Stomach (tissue), 9 donors: ENCODE data around the gene PLD4. TPM values are rescaled to one million over a fixed set of nuclear protein-coding genes. Genes with fewer than 3 reads are reported as not detected.

Source experiments
- DNase-seq, 2 donors: peaks; one replicate each; pipeline versions ENCODE4 v3.0.0 to v3.0.0-alpha.2; 2013 to 2019
- H3K27ac ChIP-seq, 5 donors: fragments of 200-600 bp in 4 of 5; sonication (generic) in 4 of 5; one replicate each; pipeline ENCODE4 v1.5.1; 2013 to 2019; ENCODE audit warnings: mild to moderate bottlenecking in 1 of 5, moderate library complexity in 1 of 5
- H3K27me3 ChIP-seq, 3 donors: fragments of 200-600 bp; sonication (generic); one replicate each; pipeline ENCODE4 v1.5.1; 2017 to 2019; ENCODE audit warnings: mixed run types in 1 of 3
- H3K36me3 ChIP-seq, 4 donors: fragments of 200-600 bp; sonication (generic); 1 replicate in 3 of 4; 2 replicates in 1 of 4; pipeline ENCODE4 v1.5.1; 2016 to 2019
- H3K4me1 ChIP-seq, 4 donors: fragments of 200-600 bp; sonication (generic); one replicate each; pipeline ENCODE4 v1.5.1; 2016 to 2019
- H3K4me3 ChIP-seq, 4 donors: fragments of 200-600 bp; sonication (generic) in 3 of 4; one replicate each; pipeline ENCODE4 v1.5.1; 2016 to 2019; ENCODE audit warnings: mild to moderate bottlenecking in 1 of 4
- H3K9me3 ChIP-seq, 4 donors: fragments of 200-600 bp; sonication (generic); one replicate each; pipeline ENCODE4 v1.5.1; 2016 to 2019
- CTCF ChIP-seq, 7 experiments: fragments of 450-650 bp in 4 of 7; fragments of 200-600 bp in 3 of 7; sonication (generic) in 3 of 7; IDR thresholded peaks; one replicate each; pipeline ENCODE4 v1.5.1; 2016 to 2019; ENCODE audit warnings: antibody characterized with exemption in 7 of 7, control low read depth in 2 of 7, mild to moderate bottlenecking in 1 of 7
- EP300 ChIP-seq: sonication (generic); formaldehyde crosslinking; IDR thresholded peaks from one replicate; pipeline ENCODE4 v1.6.1; 2017; ENCODE audit warnings: antibody characterized with exemption
- POLR2A ChIP-seq, 4 donors: fragments of 450-650 bp; IDR thresholded peaks; one replicate each; pipeline ENCODE4 v1.6.1; 2016; ENCODE audit warnings: antibody characterized with exemption in 4 of 4, control low read depth in 2 of 4, mild to moderate bottlenecking in 1 of 4, moderate library complexity in 1 of 4
- POLR2AphosphoS5 ChIP-seq, 3 donors: sonication (generic); formaldehyde crosslinking; IDR thresholded peaks; one replicate each; pipeline ENCODE4 v1.6.1; 2016; ENCODE audit warnings: antibody characterized with exemption in 3 of 3
- WGBS, 5 donors: extraction: QIAGEN DNeasy Blood & Tissue Kit in 3 of 5; methylation state at CpG; one replicate each; pipeline versions ENCODE4 v1.1.5 to v1.1.7; 2013 to 2018; 5-methylcytosine and 5-hydroxymethylcytosine counted together
- intact Hi-C: fragments of 100-400 bp; cut with DNase I; formaldehyde crosslinking; loops from one replicate; pipeline ENCODE4 v1.15.1; 2023; ENCODE audit warnings: low total_unique reads
- polyA plus RNA-seq, 3 donors: library from polyadenylated mRNA; stranded (reverse); fragments of 200-250 nt; gene quantifications; one replicate each; pipeline ENCODE4 v1.2.3, GENCODE V29; 2013
- total RNA-seq, 5 donors: library from RNA; depleted of rRNA; stranded (reverse); fragments of >200 nt; gene quantifications; one replicate each; pipeline versions ENCODE4 v1.1.0 to v1.2.3, GENCODE V29; 2014 to 2016
- donor health status: healthy with polysubstance abuse.
- donor health status: Bipolar disorder and iron deficiency.
- donor health status: healthy.

Gene PLD4
- total and polyA plus RNA-seq, 8 donors: 0.14 to 2.6 (median 1.2) TPM; not detected in 4

- intact Hi-C loops: no loop called here
- 70 to 79% (median 76%) methylated on average over 11 of the region's 11 CpGs for WGBS, 5 donors
- Histone ChIP-seq H3K4me1 (peaks cover under 1 to 14% (median 13%) of the 10 kb centered on the region in 4 donors), H3K36me3 (peaks cover 0 to 34% (median 7%) of the 10 kb centered on the region in 4 donors), H3K27me3 (peaks cover 0 to 20% (median 6%) of the 10 kb centered on the region in 3 donors), H3K27ac (no peak overlapping the region), H3K4me3 (no peak overlapping the region), H3K9me3 (no peaks in the 10 kb centered on the region)
- no peak for DNase-seq
- no peak for TF ChIP-seq POLR2A (IDR thresholded peaks at IDR 0.05)
- TF ChIP-seq CTCF (IDR thresholded peaks at IDR 0.05): no peak
- no peak for TF ChIP-seq EP300
- no peak for TF ChIP-seq POLR2AphosphoS5 (IDR thresholded peaks at IDR 0.05)
Observed at GRCh38 chr14:104937694-104938365, 13.2 kb downstream of the PLD4 start.

- H3K4me1 ChIP-seq: peaks cover 0 to 9% (median 7%) of the 10 kb centered on the region in 4 donors
- H3K27me3 ChIP-seq: peaks cover 0 to 14% (median 0%) of the 10 kb centered on the region in 3 donors
- DNase-seq: no peak
- no peak overlapping the region for H3K4me3 ChIP-seq
- 61 to 73% (median 70%) methylated on average over 2 of the region's 2 CpGs for whole genome bisulfite sequencing, 5 donors
- intact Hi-C loops: no loop called here
- H3K27ac ChIP-seq: no peak overlapping the region
- peaks cover 0 to 35% (median 10%) of the 10 kb centered on the region in 4 donors for H3K36me3 ChIP-seq
- TF ChIP-seq CTCF (IDR thresholded peaks at IDR 0.05): no peak
- H3K9me3 ChIP-seq: no peaks in the 10 kb centered on the region
Observed at GRCh38 chr14:104938436-104938835, 13.8 kb downstream of the PLD4 start.

GRCh38 chr14:104938960-104939359 lies 14.3 kb downstream of the PLD4 start:
- TF ChIP-seq POLR2AphosphoS5 (IDR thresholded peaks at IDR 0.05) (no peak), POLR2A (IDR thresholded peaks at IDR 0.05) (no peak), CTCF (IDR thresholded peaks at IDR 0.05) (no peak), EP300 (no peak)
- intact Hi-C loops: no loop called here
- 73 to 89% (median 81%) methylated on average over 1 of the region's 1 CpG for WGBS, 5 donors

GRCh38 chr14:104939666-104940410 lies 15.2 kb downstream of the PLD4 start:
- Histone ChIP-seq H3K4me3 (no peak overlapping the region), H3K9me3 (no peaks in the 10 kb centered on the region), H3K36me3 (peaks cover 0 to 39% (median 16%) of the 10 kb centered on the region in 4 donors), H3K4me1 (no peaks in the 10 kb centered on the region), H3K27ac (no peak overlapping the region), H3K27me3 (peaks cover 0 to under 1% (median 0%) of the 10 kb centered on the region in 3 donors)
- TF ChIP-seq CTCF (IDR thresholded peaks at IDR 0.05): no peak
- TF ChIP-seq POLR2AphosphoS5 (IDR thresholded peaks at IDR 0.05): no peak
- TF ChIP-seq POLR2A (IDR thresholded peaks at IDR 0.05): no peak
- no peak for TF ChIP-seq EP300
- no peak for DNase-seq
- WGBS, 5 donors: 42 to 65% (median 50%) methylated on average over 11 of the region's 11 CpGs
- intact Hi-C loops: no loop called here

More at GRCh38 chr14:104938960-104939359, 14.3 kb downstream of the PLD4 start:
- Histone ChIP-seq H3K4me1 (peaks cover 0 to 6% (median 4%) of the 10 kb centered on the region in 4 donors), H3K4me3 (no peak overlapping the region), H3K9me3 (no peaks in the 10 kb centered on the region), H3K36me3 (peaks cover 0 to 39% (median 12%) of the 10 kb centered on the region in 4 donors), H3K27me3 (peaks cover 0 to 9% (median 0%) of the 10 kb centered on the region in 3 donors), H3K27ac (no peak overlapping the region)
- DNase-seq: no peak
